NCI-H1417 (cell line): Measurements from ENCODE around the gene IFI6.

Experiments
- DNase-seq, 3 experiments: peaks; one replicate each; lab custom pipeline; 2025; lab: John Stamatoyannopoulos, UW

The IFI6 gene

DNA sequence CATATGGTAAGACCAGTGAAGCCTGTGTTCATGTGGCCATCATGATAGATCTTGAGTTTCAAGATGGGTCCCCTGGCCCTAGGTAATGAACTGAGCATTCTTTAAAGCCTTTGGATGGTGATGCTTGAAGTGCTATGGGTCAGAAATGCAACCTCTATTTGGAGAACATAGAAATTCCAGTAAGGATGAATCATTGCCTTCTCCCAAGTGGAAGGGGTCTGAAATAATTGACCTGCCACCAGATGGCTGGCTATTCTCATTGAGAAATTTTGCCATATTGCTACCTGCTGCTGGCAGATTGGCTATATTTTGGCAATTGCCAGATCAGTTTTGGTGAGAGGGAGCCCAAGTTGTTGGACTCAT lies 739 bp upstream of the IFI6 start:
- no peak for DNase-seq

DNA sequence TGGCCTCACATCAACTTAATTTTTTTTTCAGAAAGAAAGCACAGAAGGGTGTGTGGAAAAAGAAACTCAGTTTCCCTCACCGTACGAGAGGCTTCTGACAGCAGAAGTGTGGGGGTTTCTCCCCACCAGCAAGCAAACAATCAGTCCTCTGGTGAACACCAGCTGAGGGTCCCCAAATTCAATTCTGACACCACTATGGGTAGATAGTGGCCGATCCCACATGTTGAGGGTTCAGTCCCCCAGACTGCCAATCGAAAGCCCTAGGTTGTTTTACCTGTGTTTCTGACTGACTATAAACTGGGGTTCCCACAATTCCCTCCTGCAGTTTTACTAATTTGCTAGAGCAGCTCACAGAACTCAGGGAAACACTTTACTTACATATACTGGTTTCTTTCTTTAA lies 2.1 kb downstream of the IFI6 start:
- no peak for DNase-seq

DNA sequence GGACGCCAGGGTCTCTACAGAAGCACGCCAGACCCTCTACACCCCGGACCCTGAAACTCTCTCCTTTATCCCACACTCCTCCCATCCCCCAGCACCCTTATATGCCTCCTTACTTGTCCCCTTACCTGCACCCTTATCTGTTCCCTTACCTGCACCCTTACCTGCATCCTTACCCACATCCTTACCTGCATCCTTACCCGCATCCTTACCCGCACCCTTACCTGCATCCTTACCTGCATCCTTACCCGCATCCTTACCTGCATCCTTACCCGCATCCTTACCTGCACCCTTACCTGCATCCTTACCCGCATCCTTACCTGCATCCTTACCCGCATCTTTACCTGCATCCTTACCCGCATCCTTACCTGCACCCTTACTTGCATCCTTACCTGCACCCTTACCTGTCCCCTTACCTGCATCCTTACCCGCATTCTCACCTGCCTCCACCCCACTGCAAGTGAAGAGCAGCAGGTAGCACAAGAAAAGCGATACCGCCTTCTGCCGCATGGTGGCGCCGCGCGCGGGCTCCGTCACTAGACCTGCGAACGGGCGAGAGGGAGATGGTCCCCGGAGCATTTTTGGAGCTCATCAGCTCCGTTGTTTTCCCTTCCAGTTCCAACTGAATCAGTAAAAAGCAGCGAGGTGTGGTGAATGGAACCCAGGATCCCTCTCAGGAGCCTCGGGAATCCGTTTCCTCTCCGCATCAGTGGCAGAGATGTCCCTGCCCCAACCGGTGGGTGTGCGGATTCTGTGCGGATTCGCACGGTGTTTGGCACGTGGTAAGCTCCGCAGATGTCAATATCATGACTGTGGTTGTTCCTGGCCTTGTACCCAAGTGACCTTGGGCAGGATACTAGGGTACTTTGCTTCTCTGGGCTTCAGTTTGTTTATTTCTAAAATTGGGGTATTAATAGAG lies 2.9 kb downstream of the IFI6 start:
- DNase-seq = peak; percentile 67 to 81 (median 80)

DNA sequence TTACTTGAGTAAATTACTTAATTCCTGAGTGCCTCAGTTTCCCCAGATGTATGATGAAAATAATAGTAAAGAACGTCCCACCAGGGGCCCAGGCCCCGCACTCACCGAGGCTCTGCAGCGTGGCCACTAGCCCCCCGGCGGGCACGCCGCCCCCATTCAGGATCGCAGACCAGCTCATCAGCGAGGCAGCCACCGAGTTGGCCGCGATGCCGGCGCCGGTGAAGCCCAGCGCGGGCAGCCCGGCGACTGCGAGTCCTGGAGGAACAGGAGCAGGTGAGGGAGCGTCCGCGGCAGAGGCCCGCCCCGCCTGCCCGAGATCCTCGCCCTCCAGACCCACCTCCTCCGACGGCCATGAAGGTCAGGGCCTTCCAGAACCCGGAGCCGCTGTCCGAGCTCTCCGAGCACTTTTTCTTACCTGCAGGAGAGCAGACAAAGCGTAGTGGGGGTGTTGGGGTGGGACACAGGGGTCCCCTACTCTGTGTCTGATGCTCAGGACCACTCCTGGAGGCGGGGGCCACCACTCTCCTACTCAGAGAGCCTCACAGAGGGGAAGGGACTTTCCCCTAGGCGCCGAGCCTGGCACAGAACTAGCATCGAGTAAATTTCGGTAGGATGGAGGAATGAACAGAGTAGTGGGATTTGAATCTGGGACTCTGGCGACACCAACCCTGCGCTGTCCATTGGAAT lies 3.7 kb downstream of the IFI6 start:
- no peak for DNase-seq

DNA sequence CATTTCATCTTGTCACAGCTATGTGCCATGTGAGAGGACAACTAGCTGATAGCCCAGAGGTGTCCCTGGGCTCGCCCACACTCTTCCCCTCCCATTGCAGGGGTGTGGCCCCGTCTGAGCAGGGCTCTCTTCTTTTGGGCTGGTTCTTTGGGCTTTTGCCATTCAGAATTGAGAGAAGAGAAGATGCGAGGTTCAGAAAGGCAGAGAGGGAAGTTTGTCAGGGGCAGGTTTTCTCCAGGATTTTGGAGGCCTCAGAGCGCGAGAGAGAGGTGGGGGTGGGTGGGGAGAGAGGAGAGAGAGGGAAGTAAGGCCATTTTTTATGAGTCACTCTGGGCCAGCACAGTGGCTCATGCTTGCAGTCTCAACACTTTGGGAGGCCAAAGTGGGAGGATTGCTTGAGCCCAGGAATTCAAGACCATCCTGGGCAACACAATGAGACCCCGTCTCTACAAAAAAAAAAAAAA lies 5.2 kb downstream of the IFI6 start:
- DNase-seq = no peak

DNA sequence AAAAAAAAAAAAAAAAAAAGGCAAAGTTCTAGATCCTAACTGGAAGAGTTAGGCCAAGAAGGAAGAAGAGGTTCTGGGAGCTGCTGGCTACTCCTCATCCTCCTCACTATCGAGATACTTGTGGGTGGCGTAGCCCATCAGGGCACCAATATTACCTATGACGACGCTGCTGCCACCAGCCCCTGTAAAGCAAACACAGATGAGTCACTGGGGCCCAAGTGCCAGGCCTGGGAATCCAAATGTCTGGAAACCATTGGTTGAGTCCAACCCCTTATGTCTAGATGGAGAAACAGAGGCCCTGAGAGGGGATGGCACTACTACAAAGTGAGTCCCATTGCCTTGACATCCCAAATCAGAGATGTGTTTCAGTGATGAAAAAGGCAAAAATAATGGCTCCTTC lies 5.7 kb downstream of the IFI6 start:
- no peak for DNase-seq

DNA sequence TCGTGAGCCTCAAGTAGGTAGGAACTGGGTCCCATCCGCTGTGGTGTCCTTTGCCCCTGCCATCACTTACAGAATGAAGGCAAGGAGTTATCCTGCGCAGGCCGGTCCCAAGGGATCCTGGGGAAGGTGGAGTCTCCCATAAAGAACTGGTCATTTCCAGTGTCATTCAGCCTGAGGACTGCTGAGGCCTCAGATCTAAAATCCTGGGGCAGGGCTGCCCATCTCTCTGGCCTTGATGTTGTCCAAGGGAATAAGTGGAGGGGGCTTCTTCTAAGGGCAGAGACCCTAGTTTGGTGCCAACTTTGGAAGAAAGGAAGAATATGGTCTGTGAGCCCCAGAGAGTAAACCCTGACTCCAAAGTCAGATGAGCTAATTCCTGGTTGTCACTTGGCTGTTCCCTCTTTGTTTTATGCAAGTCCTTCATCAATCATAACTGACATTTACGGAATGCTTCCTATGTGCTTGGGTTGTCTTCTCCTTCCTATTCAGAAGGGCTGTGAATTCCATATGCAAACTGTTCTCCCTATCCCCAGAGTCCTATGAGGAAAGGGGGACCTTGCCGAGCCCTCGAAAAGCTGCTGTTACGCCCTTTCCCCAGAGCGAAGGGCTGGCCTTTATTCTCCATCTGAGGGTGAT lies 6.9 kb downstream of the IFI6 start:
- no peak for DNase-seq

DNA sequence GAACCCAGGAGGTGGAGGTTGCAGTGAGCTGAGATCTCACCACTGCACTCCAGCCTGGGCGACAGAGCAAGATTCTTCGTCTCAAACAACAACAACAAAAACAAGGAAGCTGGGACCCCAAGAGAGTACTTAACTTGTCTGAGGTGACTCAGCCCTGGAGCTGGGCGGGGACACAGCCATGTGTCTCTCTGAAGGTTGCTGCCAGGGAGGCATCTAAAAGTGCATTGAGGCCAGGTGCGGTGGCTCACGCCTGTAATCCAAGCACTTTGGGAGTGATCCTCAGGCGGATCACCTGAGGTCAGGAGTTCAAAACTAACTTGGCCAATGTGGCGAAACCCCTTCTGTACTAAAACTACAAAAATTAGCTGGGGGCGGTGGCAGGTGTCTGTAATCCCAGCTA lies 7.7 kb downstream of the IFI6 start:
- DNase-seq = no peak

DNA sequence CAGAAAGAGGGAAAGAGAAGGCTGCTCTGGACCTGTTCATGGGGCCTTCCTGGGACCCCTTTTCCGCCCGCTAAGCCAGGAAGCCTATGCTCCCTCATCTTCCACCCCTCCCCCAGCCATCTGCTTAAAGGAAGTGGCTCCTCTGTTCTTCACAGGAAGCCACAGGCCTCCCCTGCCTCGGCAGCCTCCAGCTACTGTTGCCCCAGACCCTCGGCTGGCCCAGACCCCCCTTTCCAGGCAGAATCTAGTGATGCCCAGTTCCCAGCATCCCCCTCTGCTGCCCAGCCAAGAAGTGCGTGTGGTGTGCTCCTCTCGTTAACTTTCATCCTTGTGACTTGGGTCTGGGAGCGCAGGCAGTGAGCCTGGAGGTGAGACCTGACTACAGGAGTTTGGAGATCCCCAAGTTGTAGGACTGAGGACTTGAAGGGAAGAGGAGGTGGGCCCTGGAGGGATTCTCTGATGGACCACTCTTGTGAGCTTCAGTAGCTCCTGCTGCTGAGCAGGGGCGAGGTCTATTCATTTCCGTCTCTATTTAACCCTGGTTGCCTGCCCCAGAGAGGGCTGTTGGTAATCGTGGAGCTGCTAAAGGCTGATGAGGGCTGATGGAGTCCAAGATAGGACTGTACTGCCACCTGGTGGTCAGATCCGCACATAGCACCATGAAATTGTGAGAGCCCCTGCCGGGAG lies 9.1 kb downstream of the IFI6 start:
- DNase-seq = peak; percentile 80 to 91 (median 87)

DNA sequence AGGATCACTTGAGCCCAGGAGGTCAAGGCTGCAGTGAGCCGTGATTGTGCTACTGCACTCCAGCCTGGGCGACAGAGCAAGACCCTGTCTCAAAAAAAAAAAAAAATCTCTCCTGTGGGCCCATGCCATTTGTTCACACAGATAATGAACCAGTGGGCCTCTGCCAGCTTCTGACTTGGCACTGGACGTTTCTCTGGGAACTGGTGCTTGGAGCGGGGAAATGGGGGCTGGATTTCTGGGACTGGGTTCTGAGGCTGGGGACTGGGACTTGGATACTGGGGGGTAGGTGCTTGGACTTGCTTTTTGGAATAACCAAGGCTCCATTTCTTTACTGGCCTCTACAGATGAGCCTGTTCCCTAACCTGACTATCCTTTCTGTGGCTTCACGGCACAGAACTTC lies 9.7 kb downstream of the IFI6 start:
- no peak for DNase-seq

DNA sequence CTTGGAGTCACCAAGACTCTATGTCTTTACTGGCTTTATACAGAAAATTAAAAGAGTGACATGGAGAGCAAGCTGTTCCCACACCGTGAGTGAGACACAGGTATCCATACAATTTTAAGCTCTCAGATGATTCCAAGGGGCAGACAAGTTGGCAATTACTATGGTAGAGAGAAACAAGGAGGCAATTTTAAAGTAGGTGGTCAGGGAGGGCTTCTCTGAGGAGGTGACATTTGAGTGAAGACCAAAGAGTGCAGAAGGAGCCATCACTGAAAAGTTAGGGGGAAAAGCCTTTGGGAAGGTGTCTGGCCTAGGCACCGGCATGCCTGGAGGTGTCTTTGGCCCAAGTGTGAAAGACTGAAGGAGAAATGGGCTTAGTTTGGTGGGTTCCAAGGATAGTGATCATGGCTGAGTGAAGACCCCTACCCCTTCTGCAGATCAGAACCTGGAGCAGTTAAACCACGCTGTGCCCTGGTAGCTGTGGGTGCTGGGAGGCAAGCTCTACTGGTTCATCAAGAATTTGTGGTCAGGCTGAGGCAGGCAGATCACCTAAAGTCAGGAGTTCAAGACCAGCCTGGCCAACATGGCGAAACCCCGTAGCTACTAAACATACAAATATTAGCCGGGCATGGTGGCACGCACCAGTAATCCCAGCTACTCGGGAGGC lies 10.4 kb downstream of the IFI6 start:
- no peak for DNase-seq

DNA sequence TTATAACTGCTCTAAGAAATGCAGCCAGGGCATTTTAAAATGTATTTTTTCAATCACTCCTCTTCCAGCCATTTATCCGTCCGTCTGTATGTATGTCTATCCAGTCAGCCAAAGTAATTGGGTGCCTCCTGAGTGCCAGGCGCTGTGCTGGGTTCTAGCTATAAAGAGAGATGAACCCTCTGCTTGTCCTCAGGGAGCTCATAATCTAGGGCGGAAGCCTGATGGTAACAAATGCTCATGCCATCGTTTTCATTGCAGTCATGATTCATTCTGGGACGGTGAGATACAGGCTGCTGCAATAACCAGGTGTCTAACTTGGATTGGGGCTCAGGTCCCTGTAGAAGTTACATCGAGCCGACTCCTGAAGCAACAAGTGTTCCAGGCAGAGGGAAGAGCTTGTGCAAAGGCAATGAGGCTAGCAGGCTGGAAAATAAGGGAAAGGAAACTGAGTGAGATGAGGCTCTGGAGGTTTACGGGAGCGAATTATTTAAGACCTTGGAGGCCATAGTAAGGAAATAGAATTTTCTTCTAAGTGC lies 11.6 kb downstream of the IFI6 start:
- no peak for DNase-seq

DNA sequence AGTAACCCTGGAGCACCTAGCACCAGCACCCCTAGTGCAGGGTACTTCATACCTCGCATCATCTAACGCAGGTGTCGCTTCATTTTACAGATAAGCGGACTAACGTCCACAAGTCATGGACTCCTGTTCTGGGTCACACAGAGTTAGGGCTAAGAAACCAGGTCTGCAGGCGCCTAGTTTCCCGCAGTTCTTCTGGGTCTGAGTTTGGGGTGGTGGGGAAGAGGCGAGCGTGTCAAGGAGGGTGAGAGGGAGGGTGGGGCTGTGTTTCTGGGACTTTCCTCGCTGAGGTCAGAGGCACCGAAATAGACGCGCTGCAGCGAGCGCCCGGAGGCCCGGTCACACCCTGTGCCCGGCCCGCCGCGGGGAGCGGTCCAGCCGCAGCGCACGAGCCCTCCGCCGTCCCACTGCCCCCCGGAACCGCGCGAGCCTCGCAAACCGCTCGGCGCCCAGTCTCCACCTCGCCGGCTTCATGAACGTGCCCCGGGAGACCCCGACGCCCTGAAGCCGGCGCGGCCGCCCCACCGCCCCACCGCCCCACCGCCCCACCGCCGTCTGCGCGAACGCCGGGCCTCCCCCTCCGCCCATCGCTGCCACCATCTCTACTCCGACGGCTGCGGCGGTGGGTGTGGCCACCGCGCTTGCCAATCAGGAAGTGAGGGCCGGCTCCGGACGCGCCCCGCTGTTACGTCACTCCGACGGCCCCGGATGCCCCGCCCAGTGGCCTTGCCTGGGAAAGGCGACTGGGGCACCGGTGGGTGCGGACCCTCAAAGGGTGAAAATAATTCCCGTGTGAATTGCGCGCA lies 12.3 kb downstream of the IFI6 start:
- DNase-seq = peak in 1 of 3 experiments; percentile 79

DNA sequence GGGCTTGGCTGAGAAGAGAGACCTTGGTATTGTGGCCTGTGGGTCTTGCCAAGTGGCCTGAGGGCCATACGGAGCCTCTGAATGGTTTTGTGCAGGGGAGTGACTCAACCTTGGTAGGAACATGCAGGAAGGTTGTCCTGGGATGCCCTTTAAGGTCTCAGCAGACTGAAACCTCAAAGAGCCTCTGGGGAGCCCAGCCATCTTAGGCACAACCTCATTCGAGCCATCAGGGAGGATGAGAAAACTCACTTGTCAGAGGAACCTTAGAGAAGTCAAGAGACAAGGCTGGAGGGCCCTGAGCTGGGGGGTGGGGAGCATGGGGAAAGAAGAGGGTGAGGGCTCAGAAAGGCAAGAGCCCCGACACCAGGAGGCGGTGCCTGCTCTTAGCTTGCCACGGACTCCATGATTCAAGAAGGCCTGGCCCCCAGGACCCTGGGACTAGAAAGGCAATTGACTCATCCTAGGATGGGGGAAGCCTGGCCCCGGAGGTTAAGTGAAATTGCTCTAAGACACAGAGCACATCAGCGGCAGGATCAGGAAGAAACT lies 13.0 kb downstream of the IFI6 start:
- DNase-seq = no peak

DNA sequence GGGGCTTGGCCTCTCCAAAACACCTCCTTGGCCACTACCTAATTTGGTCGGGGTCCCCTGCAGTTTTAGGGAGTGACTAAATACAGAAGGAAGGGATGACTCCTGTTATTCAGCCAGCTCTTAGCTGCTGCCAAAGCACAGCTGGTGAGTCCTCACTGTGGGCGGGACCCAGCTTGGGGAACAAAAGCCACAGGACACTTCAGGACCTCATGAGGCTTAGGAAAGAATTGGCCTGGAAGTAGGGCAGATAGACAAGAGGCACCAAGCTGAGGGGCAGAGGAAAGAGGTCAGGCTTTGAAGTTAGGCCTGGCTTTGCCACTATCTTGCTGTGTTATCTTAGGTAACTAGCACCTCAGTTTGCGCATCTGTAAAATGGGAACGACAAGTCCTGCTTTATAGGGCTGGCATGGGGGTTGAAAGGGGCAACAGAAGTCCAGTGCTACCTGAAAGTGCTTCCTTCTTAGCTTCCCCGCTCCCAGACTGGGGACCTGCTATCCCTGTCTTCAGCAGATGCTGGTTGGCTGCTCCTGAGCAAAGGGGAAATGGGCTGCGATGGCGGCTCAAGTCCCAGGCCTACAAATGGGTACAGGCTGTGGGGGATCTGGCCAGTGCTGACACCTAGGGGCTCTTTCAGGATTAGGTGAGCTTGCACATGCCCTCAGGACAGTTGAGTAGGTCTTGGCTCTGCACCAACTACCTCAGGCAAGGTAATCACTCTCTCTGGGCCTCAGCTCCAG lies 15.7 kb downstream of the IFI6 start:
- DNase-seq = peak in 1 of 3 experiments; percentile 25

DNA sequence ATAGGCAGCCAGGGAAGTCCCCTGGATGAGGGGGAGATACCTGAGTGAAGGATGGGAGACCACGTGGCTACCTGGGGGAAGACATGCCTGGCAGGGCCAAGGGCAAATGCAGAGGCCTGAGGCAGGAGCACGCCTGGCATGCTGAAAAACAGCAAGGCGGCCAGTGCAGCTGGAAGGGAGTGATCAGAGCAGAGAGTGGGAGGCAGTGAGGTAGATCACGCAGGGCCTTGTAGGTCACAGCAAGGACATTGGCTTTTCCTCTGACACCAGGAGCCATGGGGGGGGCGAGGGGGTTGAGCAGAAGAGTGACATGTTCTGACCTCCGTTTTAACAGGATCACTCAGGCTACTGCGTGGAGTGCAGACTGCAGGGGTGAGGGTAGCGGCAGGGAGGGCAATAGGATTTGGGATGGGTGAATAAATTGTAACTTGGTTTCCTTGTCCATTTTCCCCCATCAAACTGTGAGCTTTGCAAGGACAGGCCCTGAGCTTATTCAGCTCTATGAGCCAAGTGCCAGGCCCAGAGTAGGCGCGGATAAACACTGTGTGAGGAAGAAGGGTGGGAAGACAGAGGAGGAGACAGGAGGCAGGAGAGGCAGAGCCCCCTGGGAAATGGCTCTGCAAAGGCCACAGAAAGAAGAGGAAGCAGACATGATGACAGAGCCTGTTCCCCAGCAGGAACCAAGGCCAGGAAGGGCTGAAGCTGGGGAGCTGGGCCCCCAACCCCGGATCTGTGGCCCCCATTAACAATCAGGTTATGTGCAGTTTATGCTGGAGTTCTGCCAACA lies 16.6 kb downstream of the IFI6 start:
- DNase-seq = peak in 1 of 3 experiments; percentile 15

DNA sequence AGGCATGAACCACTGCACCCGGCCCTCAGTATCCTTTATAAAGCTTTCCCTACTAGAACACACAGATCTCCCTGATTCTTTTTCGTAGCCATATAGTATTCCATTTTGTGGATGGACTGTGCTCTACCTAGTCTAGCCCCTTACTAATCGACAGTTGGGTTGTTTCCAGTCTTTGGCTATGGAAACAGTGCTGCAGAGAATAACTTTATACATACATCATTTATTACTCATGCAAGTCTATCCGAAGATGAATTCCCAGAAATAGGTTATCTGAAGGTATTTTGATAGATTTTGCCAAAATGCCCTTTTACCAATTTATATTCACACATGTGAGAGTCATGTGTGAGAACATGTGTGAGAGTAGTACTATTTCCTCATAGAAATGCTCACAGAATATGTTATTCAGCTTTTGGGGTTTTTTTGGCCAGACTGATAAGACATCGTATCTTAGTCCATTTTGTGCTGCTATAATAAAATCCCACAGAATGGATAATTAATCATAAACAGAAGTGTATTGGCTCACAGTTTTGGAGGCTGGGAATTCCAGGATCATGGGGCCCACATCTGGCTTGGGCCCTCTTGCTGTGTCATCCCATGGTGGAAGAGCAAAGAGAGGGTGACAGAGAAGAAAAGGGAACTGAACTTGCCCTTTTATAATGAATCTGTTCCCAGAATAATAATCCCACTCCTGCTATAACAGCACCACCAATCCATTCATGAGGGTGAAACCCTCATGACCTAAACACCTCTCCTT lies 19.7 kb downstream of the IFI6 start:
- DNase-seq = no peak
